NCI-H1105 treated with DMSO at 0.1 percent for 48 hours (cell line): ENCODE results near the gene STX8.
A peak's percentile ranks its signal among the peaks of the same experiment; 100 is the strongest.

Source experiments
- DNase-seq: peaks from one replicate; lab custom pipeline; 2025; lab: John Stamatoyannopoulos, UW

The STX8 gene

DNA sequence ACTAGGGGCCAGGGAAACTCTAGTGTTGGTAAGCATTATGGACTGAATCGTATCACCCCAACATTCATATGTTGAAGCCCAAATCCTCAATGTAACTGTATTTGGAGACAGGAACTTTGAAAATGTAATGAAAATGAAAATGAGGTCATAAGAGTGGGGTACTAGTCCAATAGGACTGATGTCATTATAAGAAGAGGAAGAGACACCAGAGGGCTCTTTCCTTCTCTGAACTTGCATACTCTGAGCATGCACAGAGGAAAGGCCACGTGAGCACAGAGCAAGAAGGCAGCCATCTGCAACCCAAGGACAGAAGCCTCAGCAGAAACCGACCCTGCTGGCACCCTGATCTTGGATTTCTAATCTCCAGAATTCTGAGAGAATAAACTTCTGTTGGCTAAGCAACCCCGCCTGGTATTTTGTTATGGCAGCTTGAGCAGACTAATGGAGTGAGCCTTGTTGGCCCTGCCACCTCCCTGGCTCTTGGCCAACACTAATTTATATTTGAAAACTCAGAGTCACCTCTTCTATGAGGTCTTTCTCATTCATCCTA lies 280.9 kb downstream of the STX8 start:
- peak; percentile 21 for DNase-seq

DNA sequence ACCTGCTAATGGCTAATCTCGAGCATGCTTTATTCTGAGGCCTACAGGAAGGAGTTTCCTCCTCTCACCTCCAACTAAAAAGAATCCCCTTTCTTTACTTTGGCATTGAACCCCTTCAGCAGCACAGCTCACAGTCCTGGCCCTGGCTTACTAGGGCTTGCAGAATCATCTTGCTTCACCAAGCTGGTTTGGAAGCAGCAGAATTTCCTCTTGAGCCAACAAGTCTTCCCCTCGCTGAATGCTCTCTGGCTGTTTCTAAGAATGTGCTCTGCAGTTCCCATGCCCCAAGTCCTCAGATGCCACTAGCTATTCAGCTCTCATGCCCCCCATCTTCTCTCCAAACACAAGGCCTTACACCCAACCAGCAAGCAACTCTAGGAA lies 283.1 kb downstream of the STX8 start:
- no peak for DNase-seq

DNA sequence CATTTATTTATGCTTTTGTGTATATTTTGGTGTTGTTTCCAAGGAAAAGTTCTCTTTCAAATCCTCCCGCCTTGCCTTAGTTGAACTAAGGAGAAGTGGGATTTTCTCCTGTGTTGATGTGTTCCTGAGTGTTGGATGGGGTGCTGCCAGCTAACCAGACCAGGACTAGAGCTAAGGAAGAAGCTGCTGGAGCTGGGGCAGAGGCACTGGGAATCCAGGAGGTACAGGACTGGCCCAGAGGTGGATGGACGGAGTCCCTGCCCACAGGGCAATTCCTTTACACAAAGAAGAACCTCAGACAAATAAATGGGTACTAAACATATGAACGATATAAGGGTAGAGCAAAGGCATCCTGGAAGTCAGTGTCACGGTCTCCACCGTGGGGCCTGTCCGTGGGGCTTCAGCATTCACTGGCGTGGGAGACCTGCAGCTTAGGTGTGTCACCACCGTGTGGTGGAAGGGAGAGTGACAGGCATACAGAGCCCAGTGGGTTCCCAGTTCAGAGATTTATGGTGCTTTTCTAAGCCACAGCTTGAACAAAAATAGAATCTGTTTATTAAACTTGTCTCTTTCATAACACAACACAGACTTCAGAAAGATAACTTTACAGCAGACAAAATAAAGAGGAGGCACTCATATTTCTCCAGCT lies 283.6 kb downstream of the STX8 start:
- no peak for DNase-seq

GRCh38 chr17:9290226-9290613 lies 285.4 kb downstream of the STX8 start:
- no peak for DNase-seq

DNA sequence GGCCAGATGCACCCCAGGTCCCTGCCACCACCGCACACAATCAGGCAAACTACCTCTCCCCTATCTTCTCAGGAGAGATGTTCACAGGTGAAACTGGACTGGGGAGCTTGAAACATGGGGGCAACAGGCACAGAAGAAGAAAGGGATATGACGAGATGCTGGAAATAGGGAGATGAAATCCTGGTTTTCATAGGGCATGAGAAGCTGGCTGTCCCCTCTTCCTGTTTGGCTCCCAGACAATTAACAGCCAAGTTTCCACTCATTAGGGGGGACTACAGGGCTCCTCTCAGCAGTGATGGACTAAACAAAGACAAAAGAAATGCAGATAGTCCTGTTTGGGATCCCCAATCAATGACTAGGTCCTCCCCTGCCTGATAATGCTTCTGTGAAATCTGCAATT lies 288.3 kb downstream of the STX8 start:
- no peak for DNase-seq

DNA sequence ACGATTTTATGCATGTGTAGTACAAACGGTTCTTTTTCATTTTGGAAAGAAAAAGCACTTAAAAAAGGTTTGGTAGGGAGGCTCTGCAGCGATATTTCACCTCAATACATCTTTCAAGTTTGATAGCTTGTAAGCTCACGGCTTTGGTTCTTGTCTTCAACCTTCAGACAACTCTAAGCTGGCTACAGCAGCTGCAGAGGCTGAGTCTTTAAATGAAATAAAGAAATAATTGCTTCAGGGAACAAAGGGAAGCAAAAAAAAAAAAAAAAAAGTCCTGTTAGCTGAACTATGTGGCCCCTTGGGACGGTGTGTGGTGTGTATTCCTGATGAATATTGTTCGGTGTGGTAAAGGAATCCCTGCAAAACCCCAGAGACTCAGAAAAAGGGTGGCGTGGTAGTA lies 289.2 kb downstream of the STX8 start:
- DNase-seq, result no peak

- DNase-seq, result no peak
Measured at GRCh38 chr17:9285602-9286427, 289.8 kb downstream of the STX8 start.

DNA sequence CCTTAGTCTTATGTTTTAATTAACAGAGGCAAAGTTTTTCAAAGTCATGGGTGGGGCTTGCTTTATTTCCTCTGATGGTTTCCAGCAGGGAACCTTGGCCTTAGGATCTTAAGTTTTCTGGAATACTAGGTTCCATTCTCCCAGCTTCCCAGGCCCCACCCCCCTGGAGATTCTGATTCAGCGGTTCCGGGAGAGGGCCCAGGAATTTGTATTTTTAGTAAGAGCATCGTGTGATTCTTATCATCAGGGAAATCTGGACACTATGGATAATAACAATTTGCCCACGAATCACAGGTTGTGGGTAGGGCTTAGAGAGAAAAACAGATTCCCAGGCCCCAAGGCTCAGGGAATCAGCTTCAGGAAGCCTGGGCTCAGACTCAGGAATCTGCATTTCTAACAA lies 290.7 kb downstream of the STX8 start:
- DNase-seq, result no peak

GRCh38 chr17:9283909-9284308 lies 291.7 kb downstream of the STX8 start:
- DNase-seq, result no peak

DNA sequence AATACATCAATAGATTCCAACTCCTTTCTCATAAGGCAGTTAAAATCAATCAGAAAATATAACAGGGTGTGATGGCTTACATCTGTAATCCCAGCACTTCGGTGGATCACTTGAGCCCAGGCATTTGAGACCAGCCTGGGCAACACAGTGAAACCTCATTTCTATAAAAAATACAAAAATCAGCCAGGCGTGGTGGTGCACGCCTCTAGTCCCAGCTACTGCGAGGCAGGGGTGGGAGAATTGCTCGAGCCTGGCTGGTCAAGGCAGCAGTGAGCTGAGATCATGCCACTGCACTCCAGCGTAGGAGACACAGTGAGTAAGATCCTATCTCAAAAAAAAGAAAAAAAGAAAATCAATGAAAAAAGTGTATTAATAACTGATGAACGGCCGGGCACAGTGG lies 295.7 kb downstream of the STX8 start:
- DNase-seq, result no peak

- no peak for DNase-seq
Measured at GRCh38 chr17:9274973-9275372, 300.6 kb downstream of the STX8 start.

DNA sequence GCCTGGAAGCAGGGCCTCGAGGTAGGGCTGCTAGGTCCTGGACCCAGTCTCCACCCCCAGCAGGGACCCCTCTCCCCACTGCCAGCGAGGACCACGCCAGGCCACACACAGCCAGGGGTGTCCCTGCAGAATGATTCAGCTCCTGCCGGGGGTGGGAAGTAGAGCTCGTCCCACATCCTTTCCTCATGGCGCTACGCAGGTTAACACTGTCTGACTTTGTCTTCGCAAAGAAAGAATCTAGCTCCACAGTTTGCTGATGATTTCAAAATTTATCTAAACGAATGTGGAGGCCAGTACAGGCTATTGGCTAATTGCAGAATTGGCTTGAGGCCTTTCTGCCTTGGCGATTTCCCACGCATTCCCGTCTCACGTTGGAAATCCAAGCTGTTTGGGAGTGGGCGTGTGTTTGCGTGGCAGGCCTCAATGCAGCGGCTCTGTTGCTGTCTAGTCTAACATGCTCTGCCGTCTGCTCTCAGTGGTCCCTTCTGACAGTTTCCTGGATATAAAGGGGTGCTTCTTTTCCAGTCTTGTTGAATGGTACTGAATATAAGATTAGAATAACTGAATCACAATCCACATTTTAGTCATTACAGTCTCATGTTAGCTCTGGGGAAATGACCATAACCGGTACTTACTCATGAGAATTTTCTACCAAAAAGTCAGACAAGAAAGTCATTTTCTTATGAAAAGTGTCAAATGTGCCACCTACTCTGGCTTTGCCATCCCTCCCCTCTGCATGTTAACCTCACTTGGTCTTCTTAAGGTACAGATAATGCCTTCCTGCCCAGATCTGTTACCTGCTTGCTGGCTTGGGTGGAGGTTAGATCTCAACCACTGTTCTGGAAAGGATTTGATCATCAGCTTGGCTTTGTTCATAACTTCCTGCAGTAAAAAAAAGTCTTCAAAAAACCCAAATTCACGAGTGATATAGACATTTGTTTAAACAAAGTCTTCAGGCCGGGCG lies 301.9 kb downstream of the STX8 start:
- no peak for DNase-seq

DNA sequence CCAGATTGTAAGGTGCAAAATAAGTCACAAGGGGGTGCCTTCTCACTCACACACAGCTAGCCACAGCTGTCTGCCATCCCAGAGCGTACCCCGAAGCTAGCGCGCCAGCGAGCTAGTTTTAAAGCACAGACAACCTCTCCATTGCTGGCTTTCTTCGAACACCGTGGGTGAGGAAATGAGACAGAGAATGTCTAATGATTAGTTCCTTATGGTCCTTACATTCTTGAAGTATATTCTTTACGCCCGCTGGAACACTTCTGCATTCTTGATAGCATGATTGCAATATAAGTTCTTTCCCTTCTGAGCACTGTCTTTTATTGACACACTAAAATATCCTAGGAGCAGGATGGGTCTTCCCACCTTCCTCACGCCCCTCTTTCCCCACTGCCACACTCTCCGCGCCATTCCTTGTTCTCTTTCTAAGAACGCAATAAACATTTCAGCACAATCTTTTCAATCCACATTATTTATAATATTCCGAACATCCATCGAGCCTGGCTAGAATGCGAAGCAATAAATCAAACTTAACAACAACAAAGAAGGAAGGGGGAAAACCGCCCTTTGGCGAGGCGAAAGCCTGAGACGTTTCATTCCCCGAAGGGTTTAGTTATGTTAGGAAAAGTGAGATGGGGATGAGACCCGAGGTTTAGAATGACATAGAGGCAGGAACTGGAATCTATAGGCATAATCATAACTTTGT lies 303.0 kb downstream of the STX8 start:
- DNase-seq, result no peak

- DNase-seq, result no peak
Measured at GRCh38 chr17:9271989-9272388, 303.6 kb downstream of the STX8 start.

GRCh38 chr17:9270921-9271320 lies 304.7 kb downstream of the STX8 start:
- no peak for DNase-seq

DNA sequence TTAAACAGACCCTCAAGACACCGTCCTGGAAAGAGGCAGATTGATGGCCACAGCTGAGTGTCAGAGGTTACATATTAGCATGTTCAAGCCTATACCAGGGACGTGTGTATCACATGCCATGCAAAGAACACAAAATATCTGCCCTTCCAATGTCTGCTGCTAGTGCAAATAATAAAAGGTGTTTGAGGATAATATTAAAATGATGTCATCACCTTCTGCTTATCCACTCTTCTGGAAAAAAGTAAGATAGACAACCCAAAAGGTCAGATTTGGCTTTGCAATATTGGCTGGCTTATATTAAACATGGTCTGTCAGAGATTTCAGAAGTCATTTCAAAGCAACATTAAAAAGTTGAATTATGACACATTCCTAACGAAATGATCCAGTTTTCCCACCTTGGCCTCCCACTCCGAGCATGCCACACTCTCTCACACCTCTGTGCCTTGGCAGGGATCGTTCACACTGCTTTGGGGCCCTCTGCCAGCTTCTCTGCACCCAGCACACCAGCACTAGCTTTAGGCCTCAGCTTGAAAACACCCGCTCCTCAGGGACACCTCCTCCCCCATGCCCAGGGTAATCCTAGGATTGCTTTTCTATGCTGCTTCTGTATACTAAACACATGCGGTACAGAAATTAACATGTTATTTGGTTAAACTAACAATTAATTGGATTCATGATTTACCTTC lies 306.1 kb downstream of the STX8 start:
- no peak for DNase-seq

- no peak for DNase-seq
Measured at GRCh38 chr17:9268546-9268945, 307.1 kb downstream of the STX8 start.

DNA sequence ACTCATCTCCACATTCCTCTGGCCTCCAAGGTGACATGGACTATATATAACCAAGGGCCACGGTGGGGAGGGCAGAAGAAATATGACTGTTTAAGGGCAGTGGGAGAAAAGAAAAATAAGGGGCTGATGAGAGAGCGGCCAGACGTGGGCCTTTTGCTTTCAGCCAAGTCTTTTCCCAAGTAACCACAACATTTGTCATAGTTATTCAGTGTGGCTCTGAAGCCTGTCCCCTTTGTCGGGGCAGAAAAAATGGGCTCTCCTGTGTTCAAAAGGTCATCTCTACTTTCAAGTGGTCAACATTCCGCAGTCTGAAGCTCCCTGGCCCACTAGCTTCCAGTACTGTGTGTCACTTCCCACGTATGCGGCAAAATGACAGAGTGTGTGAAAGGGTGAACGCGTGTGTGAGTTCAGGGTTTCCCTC lies 308.9 kb downstream of the STX8 start:
- no peak for DNase-seq

GRCh38 chr17:9266031-9266680 lies 309.5 kb downstream of the STX8 start:
- DNase-seq, result no peak
